Esophagus muscularis mucosa (tissue), 3 donors: ENCODE results near the gene CCDC124.

Experiments used
- CTCF ChIP-seq, 3 experiments: fragments of 200-600 bp in 2 of 3; fragments of 450-650 bp in 1 of 3; sonication (generic) in 2 of 3; IDR thresholded peaks; one replicate each; pipeline ENCODE4 v1.5.1; 2017 to 2019; ENCODE audit warnings: antibody characterized with exemption in 3 of 3, mild to moderate bottlenecking in 2 of 3, moderate library complexity in 1 of 3
- POLR2A ChIP-seq: fragments of 450-650 bp; IDR thresholded peaks from one replicate; pipeline ENCODE4 v1.6.1; 2017; ENCODE audit warnings: antibody characterized with exemption, moderate library complexity, mild to moderate bottlenecking, low read depth

GRCh38 chr19:17948931-17949930 lies 16.4 kb downstream of the CCDC124 start:
- no peak for TF ChIP-seq POLR2A
- no peak for TF ChIP-seq CTCF (IDR thresholded peaks at IDR 0.05)
